ENCODE data around the gene THSD4.
A peak's percentile ranks its signal among the peaks of the same experiment; 100 is the strongest.

DNA sequence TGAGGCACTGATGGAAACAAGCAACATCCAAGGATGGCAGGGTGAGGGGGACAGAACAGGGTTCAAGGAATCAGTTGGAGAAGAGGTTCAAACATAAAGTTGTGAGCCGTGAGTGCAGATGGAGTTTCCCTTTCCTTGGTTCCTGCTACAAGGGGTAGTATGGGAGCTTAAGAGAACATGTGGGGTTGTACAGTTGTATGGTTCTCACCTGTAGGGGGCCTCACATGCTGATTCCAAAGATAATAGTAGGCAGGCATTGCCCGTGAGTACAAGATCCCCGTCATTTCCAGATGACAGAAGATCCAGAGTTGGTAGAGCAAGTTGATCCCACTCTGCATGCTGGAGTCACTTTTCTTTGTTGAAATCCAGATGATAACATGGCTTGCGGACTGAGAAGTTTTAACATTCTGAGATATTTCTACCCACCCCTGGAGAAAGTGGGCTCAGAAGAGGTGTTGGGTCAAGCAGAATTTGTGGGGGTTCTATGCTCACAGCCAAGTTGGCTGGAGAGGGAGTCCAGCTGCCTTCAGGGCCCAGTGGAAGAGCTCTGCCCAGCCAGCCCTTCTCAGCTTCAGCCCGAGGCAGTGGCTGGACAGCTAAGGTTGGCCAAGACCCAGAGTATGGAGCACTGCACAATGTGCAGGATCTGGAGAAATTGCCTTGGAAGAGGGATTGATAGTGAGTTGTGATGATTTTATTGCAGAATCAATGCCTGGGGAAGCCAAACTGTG lies 141.8 kb downstream of the THSD4 start:
- TF ChIP-seq, protein P1, sequence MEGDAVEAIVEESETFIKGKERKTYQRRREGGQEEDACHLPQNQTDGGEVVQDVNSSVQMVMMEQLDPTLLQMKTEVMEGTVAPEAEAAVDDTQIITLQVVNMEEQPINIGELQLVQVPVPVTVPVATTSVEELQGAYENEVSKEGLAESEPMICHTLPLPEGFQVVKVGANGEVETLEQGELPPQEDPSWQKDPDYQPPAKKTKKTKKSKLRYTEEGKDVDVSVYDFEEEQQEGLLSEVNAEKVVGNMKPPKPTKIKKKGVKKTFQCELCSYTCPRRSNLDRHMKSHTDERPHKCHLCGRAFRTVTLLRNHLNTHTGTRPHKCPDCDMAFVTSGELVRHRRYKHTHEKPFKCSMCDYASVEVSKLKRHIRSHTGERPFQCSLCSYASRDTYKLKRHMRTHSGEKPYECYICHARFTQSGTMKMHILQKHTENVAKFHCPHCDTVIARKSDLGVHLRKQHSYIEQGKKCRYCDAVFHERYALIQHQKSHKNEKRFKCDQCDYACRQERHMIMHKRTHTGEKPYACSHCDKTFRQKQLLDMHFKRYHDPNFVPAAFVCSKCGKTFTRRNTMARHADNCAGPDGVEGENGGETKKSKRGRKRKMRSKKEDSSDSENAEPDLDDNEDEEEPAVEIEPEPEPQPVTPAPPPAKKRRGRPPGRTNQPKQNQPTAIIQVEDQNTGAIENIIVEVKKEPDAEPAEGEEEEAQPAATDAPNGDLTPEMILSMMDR (conservative IDR thresholded peaks at IDR 0.05; ENCODE audit: low read length) = peak; percentile 33; the same call in 1 of the 2 replicates
- no peak for TF ChIP-seq EZH2phosphoT487 (IDR thresholded peaks at IDR 0.05; ENCODE audit: borderline replicate concordance)

All from Loucy (cell line).